NOMO-1 treated with dmso at 0.1 percent for 144 hours (cell line): ENCODE measurements around the gene ANO2.

ENCODE experiments used
- DNase-seq: peaks from one replicate; lab custom pipeline; 2025; ENCODE audit not compliant: unreplicated experiment; lab: John Stamatoyannopoulos, UW

The ANO2 gene

DNA sequence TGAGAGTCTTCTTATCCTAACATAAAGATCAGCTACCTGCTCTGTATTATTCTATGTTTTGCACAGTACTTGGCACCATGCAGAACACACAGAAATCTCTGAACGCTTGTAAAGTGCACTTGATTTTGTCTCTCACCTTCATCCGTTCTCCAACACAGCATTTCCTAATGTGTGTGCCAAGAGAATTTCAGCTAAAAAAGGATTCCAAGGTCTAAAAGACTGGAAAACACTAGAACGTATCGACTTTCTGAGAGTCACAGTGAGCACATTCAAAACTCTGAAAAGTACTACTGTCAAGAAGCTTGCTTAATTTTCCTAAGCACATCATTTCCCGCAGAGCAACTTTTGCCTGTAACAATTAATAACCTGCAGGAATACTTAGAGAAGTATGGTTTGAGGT is 211.1 kb downstream of the ANO2 start:
- no peak for DNase-seq

DNA sequence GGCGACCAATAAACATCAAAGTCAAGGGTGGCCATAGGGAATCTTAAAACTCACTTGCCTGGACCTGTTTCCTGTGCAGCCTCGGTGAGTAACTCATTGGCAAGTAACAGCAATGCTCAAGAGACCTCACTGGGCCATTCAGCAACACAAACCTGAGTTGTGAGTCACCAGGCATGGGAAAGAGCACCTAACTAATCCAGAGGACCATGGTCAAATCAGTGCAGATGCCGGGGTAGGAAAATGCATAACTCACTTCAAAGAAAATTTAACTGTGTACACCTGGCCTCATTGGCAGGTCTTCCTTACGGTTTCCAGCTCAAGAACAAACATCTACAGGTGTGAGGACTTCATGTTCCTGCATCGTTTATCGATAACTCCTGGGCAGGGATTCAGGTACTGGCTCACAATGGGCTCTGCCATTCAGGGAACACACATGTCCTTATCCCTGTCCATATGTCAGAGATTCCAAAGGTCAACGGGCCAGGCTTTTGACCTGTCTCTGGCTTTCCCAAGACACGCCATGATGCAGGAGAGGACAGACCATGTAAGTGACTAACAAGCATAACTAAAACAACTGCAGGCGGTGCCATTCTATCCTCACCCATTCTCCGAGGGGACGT is 211.8 kb downstream of the ANO2 start:
- DNase-seq: no peak

GRCh38 chr12:5730962-5731361 is 214.1 kb downstream of the ANO2 start:
- no peak for DNase-seq

GRCh38 chr12:5723711-5724252 is 221.3 kb downstream of the ANO2 start:
- DNase-seq: no peak

DNA sequence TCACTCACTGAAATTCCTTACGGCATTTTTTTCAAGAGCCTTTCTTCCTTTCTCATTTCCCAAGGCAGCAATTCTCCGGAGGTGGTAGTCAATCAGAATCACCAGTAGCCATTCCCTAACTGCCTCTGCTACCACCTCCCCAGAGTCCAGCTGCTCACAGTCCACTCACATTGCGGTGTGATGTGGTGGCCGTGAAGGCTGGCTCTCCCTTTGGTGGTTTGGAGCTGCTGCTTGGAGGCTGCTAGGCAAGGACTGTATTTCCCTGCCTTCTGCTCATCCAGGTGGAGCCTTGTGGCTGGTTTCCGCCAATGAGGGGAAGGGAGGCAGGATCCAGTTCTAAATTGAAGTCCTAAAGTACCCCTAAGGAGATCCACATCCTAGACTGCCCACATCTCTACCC is 222.0 kb downstream of the ANO2 start:
- DNase-seq: no peak

DNA sequence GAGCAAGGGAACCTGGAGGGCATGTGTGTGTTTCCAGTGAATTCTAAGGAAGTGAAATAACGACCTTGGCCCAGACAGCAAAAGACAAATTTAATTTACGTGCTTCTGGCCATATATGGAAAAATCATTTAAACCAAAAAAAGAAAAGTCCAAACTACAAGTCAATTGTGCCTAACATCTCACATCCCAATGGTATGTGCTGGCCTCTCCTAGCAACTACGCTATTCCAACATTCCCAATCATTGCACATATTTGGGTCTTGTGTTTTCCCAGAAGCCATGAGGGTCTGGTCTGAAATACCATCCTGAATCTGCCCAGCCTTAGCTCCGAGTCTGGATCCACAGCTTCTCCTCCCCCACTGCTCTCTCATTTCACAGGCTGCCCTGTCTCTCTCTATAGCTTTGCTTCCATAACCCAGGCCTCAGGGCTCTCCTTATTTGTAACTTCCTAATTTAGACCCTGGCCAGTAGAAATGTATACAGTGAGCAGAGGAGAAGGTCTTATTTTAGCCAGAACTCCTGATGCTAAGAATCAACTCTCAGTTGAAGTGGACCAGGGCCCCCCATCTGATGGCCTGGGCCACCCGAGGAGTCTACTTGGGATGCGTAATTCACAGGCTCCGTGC is 224.6 kb downstream of the ANO2 start:
- DNase-seq: no peak

GRCh38 chr12:5718680-5719079 is 226.4 kb downstream of the ANO2 start:
- no peak for DNase-seq

DNA sequence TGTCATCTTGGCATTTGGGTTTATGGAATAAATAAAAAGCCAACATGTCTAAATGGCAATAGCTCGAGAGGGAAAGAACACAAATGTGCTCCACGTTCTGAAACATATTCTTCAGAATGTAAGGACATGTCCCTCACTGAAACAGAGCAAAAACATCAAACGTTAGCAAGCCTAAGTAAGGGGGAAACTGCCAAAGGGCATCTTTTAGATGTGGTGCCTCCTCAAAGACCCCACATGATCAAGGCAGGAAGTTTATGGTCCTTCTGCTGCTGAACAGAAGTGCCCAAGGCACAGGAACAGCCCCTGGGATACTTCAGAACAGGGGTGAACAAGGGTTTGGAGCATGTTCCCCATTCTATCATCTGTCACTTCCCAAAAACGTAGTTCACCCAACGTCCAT is 227.0 kb downstream of the ANO2 start:
- no peak for DNase-seq

- DNase-seq: no peak
These were observed 228.1 kb downstream of the ANO2 start for GRCh38 chr12:5716976-5717375.

GRCh38 chr12:5716201-5716600 is 228.9 kb downstream of the ANO2 start:
- DNase-seq: no peak

DNA sequence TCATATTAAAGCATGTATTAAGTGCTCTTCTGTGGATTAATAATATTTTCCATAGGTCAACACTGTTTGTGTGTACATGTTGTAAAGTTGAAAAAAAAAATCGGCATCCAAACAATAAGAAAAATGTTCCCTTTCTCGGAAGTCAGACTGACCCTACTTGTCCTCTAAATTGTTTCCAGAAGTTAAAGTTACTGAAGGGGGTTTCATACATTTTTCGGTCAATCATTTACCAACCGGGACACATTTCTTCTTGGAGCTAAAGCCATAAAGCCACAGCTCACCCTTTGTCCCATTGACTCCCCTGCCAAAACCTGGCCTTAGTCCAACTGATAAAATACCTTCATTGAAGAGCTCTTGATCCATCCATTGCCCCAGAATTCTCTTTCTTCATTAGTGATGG is 230.0 kb downstream of the ANO2 start:
- DNase-seq: no peak

- no peak for DNase-seq
These were observed 231.4 kb downstream of the ANO2 start for GRCh38 chr12:5713599-5714081.

- DNase-seq: no peak
These were observed 234.7 kb downstream of the ANO2 start for GRCh38 chr12:5710260-5710878.

DNA sequence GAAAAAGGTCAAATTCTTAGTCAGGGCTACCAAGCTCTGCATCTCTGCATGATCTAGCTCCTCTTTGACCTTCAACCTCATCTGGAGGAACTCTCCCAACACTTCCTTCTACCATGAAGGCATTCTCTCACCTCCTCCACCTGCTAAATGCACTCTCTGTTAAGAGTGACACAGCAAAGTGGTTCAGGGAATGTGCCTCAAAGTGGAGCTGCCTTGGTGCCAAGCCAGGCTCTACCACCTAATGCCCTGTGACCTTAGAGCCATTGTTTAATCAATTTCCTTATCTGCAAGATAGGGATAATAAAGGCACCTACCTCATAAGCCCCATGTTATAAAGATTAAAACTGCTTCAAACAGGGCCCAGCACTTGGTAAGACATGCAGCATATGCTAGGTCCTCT is 236.7 kb downstream of the ANO2 start:
- no peak for DNase-seq

DNA sequence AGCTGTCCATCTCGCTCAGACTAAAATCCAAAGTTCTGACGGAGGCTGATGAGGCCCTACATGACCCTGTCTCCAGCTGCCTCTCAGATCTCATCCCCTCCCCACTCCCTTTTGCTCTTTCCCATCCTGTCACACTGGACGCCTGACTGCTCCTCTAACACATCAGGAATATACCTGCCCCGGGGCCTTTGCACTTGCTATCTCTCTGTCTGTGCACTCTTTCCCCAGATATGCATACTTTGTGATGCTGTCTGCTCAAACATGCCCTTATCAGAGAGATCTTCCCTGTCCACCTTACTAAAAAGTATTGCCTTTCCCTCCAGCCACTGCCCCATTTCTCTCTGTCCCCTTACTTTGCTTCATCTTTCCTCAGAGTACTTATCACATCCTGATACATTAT is 238.8 kb downstream of the ANO2 start:
- DNase-seq: no peak

DNA sequence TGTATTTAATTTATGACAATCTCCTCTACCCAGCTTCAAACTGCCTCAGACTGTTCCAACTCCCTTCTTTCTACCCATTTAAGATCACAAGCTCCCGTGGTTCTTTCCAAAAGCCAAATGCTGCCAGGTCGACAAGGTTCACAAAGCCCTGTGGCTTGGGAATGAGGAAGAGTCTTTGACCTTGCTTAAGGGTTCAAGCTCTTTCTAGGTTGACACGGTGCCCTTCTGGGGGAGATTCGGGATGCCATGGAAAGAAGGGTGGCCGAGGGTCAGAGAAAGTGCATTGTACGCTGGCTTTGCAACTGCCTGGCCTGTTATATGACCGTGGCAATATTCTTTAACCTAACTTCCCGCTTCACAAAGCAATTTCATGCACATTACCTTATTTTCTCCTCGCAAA is 239.3 kb downstream of the ANO2 start:
- no peak for DNase-seq

- DNase-seq: no peak
These were observed 250.2 kb downstream of the ANO2 start for GRCh38 chr12:5694759-5695409.

DNA sequence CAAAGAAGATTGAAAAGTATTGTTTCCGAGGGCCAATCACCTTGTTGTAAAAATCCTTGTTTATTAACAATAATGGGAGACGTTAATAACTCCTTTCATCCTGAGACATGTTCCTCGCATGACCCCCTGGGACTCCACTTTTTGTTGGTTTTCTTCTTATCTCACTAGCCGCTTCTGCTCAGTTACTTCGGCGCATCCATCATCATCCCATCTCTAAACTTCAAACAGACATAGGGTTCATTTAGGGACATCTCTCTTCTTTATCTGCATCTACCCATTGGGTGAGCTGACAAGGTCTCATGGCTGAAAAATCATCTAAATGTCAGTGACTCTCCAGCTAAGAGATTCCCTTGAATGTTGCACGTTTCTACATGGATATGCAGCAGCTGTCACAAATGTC is 252.2 kb downstream of the ANO2 start:
- DNase-seq: no peak

DNA sequence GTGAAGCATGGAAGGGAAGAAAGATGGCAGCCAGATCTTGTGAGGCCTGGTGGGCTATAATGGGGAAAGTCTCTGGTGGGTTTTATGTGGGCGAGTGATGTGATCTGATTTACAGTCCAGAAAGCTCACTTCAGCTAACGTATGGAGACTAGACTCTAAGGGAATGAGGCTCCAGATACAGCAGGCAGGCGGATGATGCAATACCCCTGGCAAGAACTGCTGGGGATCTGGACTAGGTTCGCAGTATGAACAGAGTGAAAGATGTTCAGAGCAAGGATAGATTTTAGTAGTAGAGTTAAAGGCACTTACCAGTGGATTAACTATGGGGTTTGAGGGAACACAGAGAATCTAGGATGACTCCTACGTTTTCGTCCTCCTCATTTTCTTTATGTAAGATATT is 253.1 kb downstream of the ANO2 start:
- no peak for DNase-seq

DNA sequence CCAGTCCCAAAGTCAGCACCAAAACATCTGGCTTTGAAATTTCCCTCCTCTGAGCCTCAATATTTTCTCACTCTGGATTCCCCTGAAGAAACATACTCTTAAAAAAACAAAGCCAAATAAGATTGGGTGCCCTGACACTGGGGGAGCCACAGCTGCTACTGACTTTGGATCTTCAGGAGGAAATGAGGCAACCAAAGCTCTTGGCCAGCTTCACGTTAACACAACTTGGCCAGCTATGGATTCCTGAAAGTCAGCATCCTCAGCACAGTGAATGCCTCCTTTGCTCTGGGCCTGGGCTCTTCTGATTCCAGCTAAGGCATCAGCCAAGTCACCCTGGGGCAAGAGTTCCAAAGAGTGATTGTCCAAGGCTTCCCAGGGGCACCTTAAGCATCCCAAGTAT is 254.8 kb downstream of the ANO2 start:
- no peak for DNase-seq

DNA sequence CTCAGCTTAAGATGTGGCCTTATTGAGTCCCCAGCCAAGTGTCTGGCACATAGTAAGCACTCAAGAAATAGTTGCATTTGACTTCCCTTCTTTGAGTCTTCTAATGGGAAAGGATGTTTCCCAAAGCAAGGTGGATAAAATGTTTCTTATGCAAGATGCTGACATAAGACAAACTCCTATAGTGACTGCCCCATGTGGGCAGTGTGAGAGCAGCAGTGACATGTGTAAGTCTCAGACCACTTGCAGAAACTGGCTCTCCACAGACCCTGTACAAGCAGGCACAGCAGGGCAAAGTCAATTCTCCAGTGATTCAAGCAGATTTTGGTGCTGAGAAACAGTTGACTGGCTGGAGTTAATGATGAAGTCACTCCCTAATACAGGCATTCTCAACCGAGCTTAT is 255.3 kb downstream of the ANO2 start:
- DNase-seq: no peak

- DNase-seq: no peak
These were observed 256.8 kb downstream of the ANO2 start for GRCh38 chr12:5688226-5688625.
